ENCODE data around the gene MAG. TPM values are rescaled to one million over a fixed set of nuclear protein-coding genes. Genes with fewer than 3 reads are reported as not detected.

MAG gene
- total and polyA plus RNA-seq, 2 of the 8 experiments (the other 6 are each of a cell fraction or from before 2014, with no cell fraction given), result 0.20 to 1.3 TPM

GRCh38 chr19:35300339-35300649 lies 8.3 kb downstream of the MAG start:
- H3K4me1 ChIP-seq (replicated peaks in 1 of 4; ENCODE audit: control insufficient read depth in 3 of 4, insufficient read depth in 4 of 4, low read length in 3 of 4), result peaks cover 0 to 7% (median 3%) of the 10 kb centered on the region in 4 experiments; a peak in 6 of 7 replicates
- H3K9me3 ChIP-seq (ENCODE audit: insufficient read depth in 2 of 2, low read depth in 1 of 2, low read length in 1 of 2), result no peaks in the 10 kb centered on the region; a peak in 1 of 4 replicates
- H3K56ac ChIP-seq (replicated peaks; ENCODE audit: insufficient read length, low read depth, low read length), result no peak overlapping the region
- H2BK15ac ChIP-seq (ENCODE audit: low read length), result no peak overlapping the region
- peaks cover 24% of the 10 kb centered on the region; the same call in 1 of the 2 replicates for H3K23me2 ChIP-seq (ENCODE audit: low read depth, low read length)
- no peak overlapping the region for H4K91ac ChIP-seq (replicated peaks; ENCODE audit: insufficient read length, low read length)
- no peak overlapping the region for H3K14ac ChIP-seq (ENCODE audit: insufficient read length)
- H3K9ac ChIP-seq (replicated peaks in 1 of 4; ENCODE audit: extremely low read depth in 1 of 4, low read depth in 3 of 4, low read length in 3 of 4), result no peak overlapping the region
- H4K8ac ChIP-seq (ENCODE audit: extremely low read depth, insufficient read depth, low read length), result no peak overlapping the region
- H3K27ac ChIP-seq (ENCODE audit: low read depth, low read length), result no peak overlapping the region
- H3K18ac ChIP-seq (ENCODE audit: extremely low read depth, low read length), result no peak overlapping the region; the same call in 1 of the 2 replicates
- no peak overlapping the region for H2BK5ac ChIP-seq (ENCODE audit: low read depth, low read length)
- ChIA-PET CTCF (ENCODE audit: partially characterized antibody) (interaction anchor here (1.0 kb wide), 1 partner anchor 62 kb away, joined by 3 read pairs; no protein-coding TSS in a partner anchor), POLR2A (ENCODE audit: partially characterized antibody) (interaction anchor here (1.3 kb wide), 1 partner anchor 20 kb away, joined by 3 read pairs; no protein-coding TSS in a partner anchor)
- H3K4me3 ChIP-seq (ENCODE audit: extremely low read depth in 1 of 4, insufficient read depth in 2 of 4, low read depth in 3 of 4, low read length in 4 of 4), result no peak overlapping the region
- no peak overlapping the region for H3K4me2 ChIP-seq (ENCODE audit: insufficient read depth in 1 of 2, low read depth in 2 of 2, low read length in 2 of 2)
- no peak overlapping the region for H2AK5ac ChIP-seq (ENCODE audit: low read depth, low read length)
- H3K4ac ChIP-seq (replicated peaks; ENCODE audit: insufficient read length, low read depth, low read length), result no peak overlapping the region
- H3K27me3 ChIP-seq (replicated peaks in 1 of 4; ENCODE audit: control insufficient read depth in 3 of 4, extremely low read depth in 1 of 4, insufficient read depth in 3 of 4, low read length in 3 of 4), result peaks cover 0 to 12% (median 2%) of the 10 kb centered on the region in 4 experiments; a peak in 1 of 7 replicates
- 93% methylated on average over 10 of the region's 10 CpGs; no CpG with 5 or more reads in 1 of the 2 experiments for WGBS, 2 experiments (ENCODE audit: extremely low coverage in 1 of 2, insufficient coverage in 1 of 2, insufficient read length in 1 of 2, insufficient replicate concordance in 2 of 2, low coverage in 1 of 2, low lambda C conversion rate in 2 of 2, missing lambda C conversion rate in 1 of 2)
- no peak overlapping the region for H3K23ac ChIP-seq (ENCODE audit: insufficient read length)
- no peak overlapping the region for H2BK120ac ChIP-seq (replicated peaks; ENCODE audit: low read depth, low read length)
- no peak overlapping the region for H4K5ac ChIP-seq (ENCODE audit: insufficient read length, low read depth, low read length)
- FAIRE-seq (no peak), DNase-seq (ENCODE audit: low read depth in 1 of 2, low spot score in 2 of 2) (no peak)
- no peak overlapping the region for H2AFZ ChIP-seq (ENCODE audit: low read length)
- H2BK20ac ChIP-seq (ENCODE audit: low read length), result no peak overlapping the region
- TF ChIP-seq POLR2A (IDR thresholded peaks at IDR 0.05; ENCODE audit: control extremely low read depth in 1 of 2, low read depth in 2 of 2, low read length in 2 of 2) (no peak), E2F6 (IDR thresholded peaks at IDR 0.05) (no peak), JUND (IDR thresholded peaks at IDR 0.05; ENCODE audit: low read length) (no peak), TAF1 (IDR thresholded peaks at IDR 0.05; ENCODE audit: low read depth, low read length) (no peak), ATF2 (IDR thresholded peaks at IDR 0.05; ENCODE audit: low read length) (no peak), ZNF274 (IDR thresholded peaks at IDR 0.05; ENCODE audit: borderline replicate concordance, extremely low read depth, low read length) (no peak)
- peaks cover 0 to 21% of the 10 kb centered on the region in 2 experiments for H4K20me1 ChIP-seq (replicated peaks in 1 of 2; ENCODE audit: control insufficient read depth in 1 of 2, insufficient read depth in 2 of 2, low read length in 2 of 2)
- H3K79me1 ChIP-seq (ENCODE audit: low read depth, low read length), result peaks cover 3% of the 10 kb centered on the region; the same call in 1 of the 2 replicates
- no peaks in the 10 kb centered on the region; a peak in 1 of 8 replicates for H3K36me3 ChIP-seq (ENCODE audit: control insufficient read depth in 2 of 4, insufficient read depth in 4 of 4, low read length in 3 of 4)
- no peak overlapping the region for H2BK12ac ChIP-seq (ENCODE audit: low read depth, low read length)
- H3K79me2 ChIP-seq (ENCODE audit: control insufficient read depth in 1 of 2, insufficient read depth in 2 of 2, low read length in 2 of 2), result no peaks in the 10 kb centered on the region

All from H1 (cell line).